ENCODE data around the gene WASF3. TPM values are rescaled to one million over a fixed set of nuclear protein-coding genes. Genes with fewer than 3 reads are reported as not detected.

The WASF3 gene
- total and polyA plus RNA-seq, 2 experiments from 2014 or later, result 9.9 to 20.7 TPM

DNA sequence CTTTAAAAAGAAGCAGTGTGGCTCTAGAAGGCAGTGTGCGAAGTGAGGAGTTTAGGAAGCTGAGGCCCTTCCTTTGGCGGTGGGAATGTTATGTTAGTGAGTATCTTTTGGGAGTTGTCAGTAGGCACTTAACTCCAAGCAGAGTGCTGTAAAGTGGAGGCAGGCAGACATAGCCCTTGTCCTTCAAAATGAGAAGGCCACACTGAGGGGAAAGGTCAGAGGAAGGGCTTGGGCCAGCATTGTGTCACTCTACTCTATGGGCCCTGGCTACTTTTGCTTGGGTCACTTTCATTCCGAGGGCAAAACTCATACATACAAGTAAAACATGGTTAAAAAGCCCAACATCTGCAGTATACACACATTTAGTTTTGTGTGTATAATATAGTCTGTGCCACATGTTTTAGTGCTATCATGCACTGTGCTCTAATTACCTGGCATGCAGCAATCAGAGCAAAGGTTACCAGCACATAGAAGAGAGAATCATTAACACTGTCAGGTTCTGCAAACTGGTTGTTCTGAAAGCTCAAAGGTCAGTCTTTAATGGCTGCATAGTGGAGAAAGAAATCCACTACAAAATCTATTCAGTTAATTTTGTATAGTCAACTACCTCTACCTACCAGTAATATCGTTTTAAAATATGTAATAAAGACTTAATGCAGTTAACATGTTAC lies 64.4 kb downstream of the WASF3 start:
- Histone ChIP-seq H3K4me3 (no peak overlapping the region), H3K27me3 (ENCODE audit: insufficient read depth) (no peaks in the 10 kb centered on the region), H3K27ac (ENCODE audit: low read depth) (no peak overlapping the region), H3K79me2 (replicated peaks; ENCODE audit: insufficient read depth) (no peaks in the 10 kb centered on the region), H2AFZ (no peak overlapping the region), H3K36me3 (ENCODE audit: insufficient read depth) (peaks cover 3% of the 10 kb centered on the region; the same call in 1 of the 2 replicates), H3K4me1 (ENCODE audit: insufficient read depth) (no peaks in the 10 kb centered on the region), H3F3A (replicated peaks; ENCODE audit: low read depth) (no peaks in the 10 kb centered on the region), H3K4me2 (no peak overlapping the region), H3K9me2 (ENCODE audit: insufficient read depth) (no peaks in the 10 kb centered on the region), H4K20me1 (replicated peaks; ENCODE audit: insufficient read depth) (no peaks in the 10 kb centered on the region)
- H3K27me3 Mint-ChIP-seq (ENCODE audit: insufficient read depth, low read depth, poor library complexity), result no peaks in the 10 kb centered on the region
- TF ChIP-seq CREB1 (CRISPR knock-in tag; IDR thresholded peaks at IDR 0.05; ENCODE audit: low read depth), result no peak
- no peak for TF ChIP-seq EZH2 (IDR thresholded peaks at IDR 0.05; ENCODE audit: low read depth, unreplicated experiment)
- TF ChIP-seq ZNF331 (CRISPR knock-in tag; IDR thresholded peaks at IDR 0.05; ENCODE audit: low read depth), result no peak
- TF ChIP-seq STAT1 (IDR thresholded peaks at IDR 0.05; ENCODE audit: unreplicated experiment), result no peak
- TF ChIP-seq, protein P1, sequence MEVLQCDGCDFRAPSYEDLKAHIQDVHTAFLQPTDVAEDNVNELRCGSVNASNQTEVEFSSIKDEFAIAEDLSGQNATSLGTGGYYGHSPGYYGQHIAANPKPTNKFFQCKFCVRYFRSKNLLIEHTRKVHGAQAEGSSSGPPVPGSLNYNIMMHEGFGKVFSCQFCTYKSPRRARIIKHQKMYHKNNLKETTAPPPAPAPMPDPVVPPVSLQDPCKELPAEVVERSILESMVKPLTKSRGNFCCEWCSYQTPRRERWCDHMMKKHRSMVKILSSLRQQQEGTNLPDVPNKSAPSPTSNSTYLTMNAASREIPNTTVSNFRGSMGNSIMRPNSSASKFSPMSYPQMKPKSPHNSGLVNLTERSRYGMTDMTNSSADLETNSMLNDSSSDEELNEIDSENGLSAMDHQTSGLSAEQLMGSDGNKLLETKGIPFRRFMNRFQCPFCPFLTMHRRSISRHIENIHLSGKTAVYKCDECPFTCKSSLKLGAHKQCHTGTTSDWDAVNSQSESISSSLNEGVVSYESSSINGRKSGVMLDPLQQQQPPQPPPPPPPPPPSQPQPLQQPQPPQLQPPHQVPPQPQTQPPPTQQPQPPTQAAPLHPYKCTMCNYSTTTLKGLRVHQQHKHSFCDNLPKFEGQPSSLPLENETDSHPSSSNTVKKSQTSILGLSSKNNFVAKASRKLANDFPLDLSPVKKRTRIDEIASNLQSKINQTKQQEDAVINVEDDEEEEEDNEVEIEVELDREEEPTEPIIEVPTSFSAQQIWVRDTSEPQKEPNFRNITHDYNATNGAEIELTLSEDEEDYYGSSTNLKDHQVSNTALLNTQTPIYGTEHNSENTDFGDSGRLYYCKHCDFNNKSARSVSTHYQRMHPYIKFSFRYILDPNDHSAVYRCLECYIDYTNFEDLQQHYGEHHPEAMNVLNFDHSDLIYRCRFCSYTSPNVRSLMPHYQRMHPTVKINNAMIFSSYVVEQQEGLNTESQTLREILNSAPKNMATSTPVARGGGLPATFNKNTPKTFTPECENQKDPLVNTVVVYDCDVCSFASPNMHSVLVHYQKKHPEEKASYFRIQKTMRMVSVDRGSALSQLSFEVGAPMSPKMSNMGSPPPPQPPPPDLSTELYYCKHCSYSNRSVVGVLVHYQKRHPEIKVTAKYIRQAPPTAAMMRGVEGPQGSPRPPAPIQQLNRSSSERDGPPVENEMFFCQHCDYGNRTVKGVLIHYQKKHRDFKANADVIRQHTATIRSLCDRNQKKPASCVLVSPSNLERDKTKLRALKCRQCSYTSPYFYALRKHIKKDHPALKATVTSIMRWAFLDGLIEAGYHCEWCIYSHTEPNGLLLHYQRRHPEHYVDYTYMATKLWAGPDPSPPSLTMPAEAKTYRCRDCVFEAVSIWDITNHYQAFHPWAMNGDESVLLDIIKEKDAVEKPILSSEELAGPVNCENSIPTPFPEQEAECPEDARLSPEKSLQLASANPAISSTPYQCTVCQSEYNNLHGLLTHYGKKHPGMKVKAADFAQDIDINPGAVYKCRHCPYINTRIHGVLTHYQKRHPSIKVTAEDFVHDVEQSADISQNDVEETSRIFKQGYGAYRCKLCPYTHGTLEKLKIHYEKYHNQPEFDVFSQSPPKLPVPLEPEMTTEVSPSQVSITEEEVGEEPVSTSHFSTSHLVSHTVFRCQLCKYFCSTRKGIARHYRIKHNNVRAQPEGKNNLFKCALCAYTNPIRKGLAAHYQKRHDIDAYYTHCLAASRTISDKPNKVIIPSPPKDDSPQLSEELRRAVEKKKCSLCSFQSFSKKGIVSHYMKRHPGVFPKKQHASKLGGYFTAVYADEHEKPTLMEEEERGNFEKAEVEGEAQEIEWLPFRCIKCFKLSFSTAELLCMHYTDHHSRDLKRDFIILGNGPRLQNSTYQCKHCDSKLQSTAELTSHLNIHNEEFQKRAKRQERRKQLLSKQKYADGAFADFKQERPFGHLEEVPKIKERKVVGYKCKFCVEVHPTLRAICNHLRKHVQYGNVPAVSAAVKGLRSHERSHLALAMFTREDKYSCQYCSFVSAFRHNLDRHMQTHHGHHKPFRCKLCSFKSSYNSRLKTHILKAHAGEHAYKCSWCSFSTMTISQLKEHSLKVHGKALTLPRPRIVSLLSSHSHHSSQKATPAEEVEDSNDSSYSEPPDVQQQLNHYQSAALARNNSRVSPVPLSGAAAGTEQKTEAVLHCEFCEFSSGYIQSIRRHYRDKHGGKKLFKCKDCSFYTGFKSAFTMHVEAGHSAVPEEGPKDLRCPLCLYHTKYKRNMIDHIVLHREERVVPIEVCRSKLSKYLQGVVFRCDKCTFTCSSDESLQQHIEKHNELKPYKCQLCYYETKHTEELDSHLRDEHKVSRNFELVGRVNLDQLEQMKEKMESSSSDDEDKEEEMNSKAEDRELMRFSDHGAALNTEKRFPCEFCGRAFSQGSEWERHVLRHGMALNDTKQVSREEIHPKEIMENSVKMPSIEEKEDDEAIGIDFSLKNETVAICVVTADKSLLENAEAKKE (CRISPR knock-in tag; IDR thresholded peaks at IDR 0.05), result no peak
- TF ChIP-seq CTCF (conservative IDR thresholded peaks at IDR 0.05; ENCODE audit: low read depth in 2 of 2), result no peak
- TF ChIP-seq NANOG (IDR thresholded peaks at IDR 0.05; ENCODE audit: borderline replicate concordance), result no peak
- TF ChIP-seq, protein P2, sequence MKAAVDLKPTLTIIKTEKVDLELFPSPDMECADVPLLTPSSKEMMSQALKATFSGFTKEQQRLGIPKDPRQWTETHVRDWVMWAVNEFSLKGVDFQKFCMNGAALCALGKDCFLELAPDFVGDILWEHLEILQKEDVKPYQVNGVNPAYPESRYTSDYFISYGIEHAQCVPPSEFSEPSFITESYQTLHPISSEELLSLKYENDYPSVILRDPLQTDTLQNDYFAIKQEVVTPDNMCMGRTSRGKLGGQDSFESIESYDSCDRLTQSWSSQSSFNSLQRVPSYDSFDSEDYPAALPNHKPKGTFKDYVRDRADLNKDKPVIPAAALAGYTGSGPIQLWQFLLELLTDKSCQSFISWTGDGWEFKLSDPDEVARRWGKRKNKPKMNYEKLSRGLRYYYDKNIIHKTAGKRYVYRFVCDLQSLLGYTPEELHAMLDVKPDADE (IDR thresholded peaks at IDR 0.05), result no peak
- TF ChIP-seq ZNF114 (CRISPR knock-in tag; IDR thresholded peaks at IDR 0.05), result no peak
- no peak for TF ChIP-seq POLR2AphosphoS5 (IDR thresholded peaks at IDR 0.05; ENCODE audit: low read depth)
- no peak for TF ChIP-seq REST (IDR thresholded peaks at IDR 0.05; ENCODE audit: unreplicated experiment)
- no peak for TF ChIP-seq JUNB (IDR thresholded peaks at IDR 0.05; ENCODE audit: unreplicated experiment)
- TF ChIP-seq EZH2phosphoT487 (IDR thresholded peaks at IDR 0.05; ENCODE audit: unreplicated experiment), result no peak
- peaks cover 40% of the 10 kb centered on the region for H3K36me3 Mint-ChIP-seq (ENCODE audit: low read depth)
- H3K4me3 Mint-ChIP-seq, result no peak overlapping the region
- peaks cover 18% of the 10 kb centered on the region for H3K9me3 Mint-ChIP-seq
- ATAC-seq, result no peak
- H3K27ac Mint-ChIP-seq, result no peak overlapping the region
- no peak for DNase-seq (ENCODE audit: low spot score)
- no peaks in the 10 kb centered on the region for H3K4me1 Mint-ChIP-seq

All from GM23338 (cell line).